Left lung (tissue), 10 donors: Measurements from ENCODE around the gene AADACL4. TPM values are rescaled to one million over a fixed set of nuclear protein-coding genes. Genes with fewer than 3 reads are reported as not detected.

Experiments used
- ATAC-seq: fragments of 200-7000 bp; cut with Tn5 transposase; one replicate; pipeline ENCODE4 v1.9.1; 2020; ENCODE audit warnings: moderate library complexity
- DNase-seq, 4 donors: peaks; one replicate each; pipeline ENCODE4 v3.0.0-alpha.2; 2013 to 2020
- H3K27ac ChIP-seq, 2 donors: fragments of 200-600 bp; sonication (generic) in 1 of 2; one replicate each; pipeline versions ENCODE4 v1.5.0 to v1.8.0; 2020 to 2021
- H3K27me3 ChIP-seq, 2 donors: fragments of 200-600 bp; sonication (generic) in 1 of 2; one replicate each; pipeline versions ENCODE4 v1.5.0 to v1.8.0; 2020 to 2021
- H3K36me3 ChIP-seq, 2 donors: fragments of 200-600 bp; sonication (generic) in 1 of 2; one replicate each; pipeline versions ENCODE4 v1.5.0 to v1.8.0; 2020 to 2021
- H3K4me1 ChIP-seq, 2 donors: fragments of 200-600 bp; one replicate each; pipeline ENCODE4 v1.8.0; 2021
- H3K4me3 ChIP-seq, 2 donors: fragments of 200-600 bp; sonication (generic) in 1 of 2; one replicate each; pipeline versions ENCODE4 v1.5.0 to v1.8.0; 2020 to 2021; ENCODE audit warnings: mild to moderate bottlenecking in 1 of 2
- H3K9me3 ChIP-seq, 2 donors: fragments of 200-600 bp; sonication (generic) in 1 of 2; one replicate each; pipeline versions ENCODE4 v1.5.0 to v1.8.0; 2020 to 2021
- intact Hi-C, 2 donors: fragments of 100-400 bp; cut with DNase I; formaldehyde crosslinking; loops; one replicate each; pipeline versions ENCODE4 v1.11.2 to v1.14.2; 2022
- polyA plus RNA-seq, 6 donors: library from polyadenylated mRNA; unstranded; fragments of 120-200 nt; gene quantifications; one replicate each; pipeline ENCODE4 v1.2.1, GENCODE V29; 2013; ENCODE audit not compliant: insufficient read length in 6 of 6
- total RNA-seq, 2 donors: library from RNA; stranded (reverse); fragmentation: NEBNext Ultra II Directional; extraction: Animal tissue kit (Norgen Biotek cat#: 25700); gene quantifications; one replicate each; pipeline ENCODE4 v1.2.1, GENCODE V29; 2021
- TF ChIP-seq, protein P1 (sequence below), 2 donors: fragments of 200-600 bp; sonication (generic) in 1 of 2; IDR thresholded peaks; one replicate each; pipeline versions ENCODE4 v1.5.0 to v1.8.0; 2021; ENCODE audit warnings: antibody characterized with exemption in 2 of 2
- donor health status: DM: no; HTN: yes; CAD: no.
- donor health status: DM: no; HTN: no; CAD: no.

AADACL4 gene
- total and polyA plus RNA-seq, 8 donors = 0.10 to 0.11 TPM; not detected in 6

DNA sequence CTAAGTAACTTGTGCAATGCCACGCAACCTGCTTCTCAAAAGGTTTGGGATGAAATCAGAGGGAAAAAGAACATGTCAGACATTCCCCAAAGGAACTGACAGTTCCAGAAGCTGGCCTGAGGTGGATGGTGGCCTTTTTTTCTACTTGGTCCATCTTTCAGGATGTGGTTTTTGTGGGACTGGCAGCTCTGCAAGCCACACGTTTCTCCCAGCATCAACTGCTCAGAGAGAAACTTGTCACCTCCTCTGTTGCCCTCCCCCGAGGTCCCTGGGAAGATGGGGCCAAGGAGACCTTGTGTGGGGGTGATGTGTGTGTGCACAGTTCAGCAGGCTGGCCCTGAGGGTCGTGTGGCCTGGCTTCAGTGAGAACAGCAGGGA is 23.4 kb upstream of the AADACL4 start:
- Histone ChIP-seq H3K36me3 (no peaks in the 10 kb centered on the region), H3K9me3 (no peaks in the 10 kb centered on the region), H3K4me3 (no peak overlapping the region), H3K4me1 (peaks cover 10 to 55% of the 10 kb centered on the region in 2 donors), H3K27ac (no peak overlapping the region), H3K27me3 (peaks cover 0 to 40% of the 10 kb centered on the region in 2 donors)
- DNase-seq = no peak
- intact Hi-C loops = no loop called here
- TF ChIP-seq, protein P1, sequence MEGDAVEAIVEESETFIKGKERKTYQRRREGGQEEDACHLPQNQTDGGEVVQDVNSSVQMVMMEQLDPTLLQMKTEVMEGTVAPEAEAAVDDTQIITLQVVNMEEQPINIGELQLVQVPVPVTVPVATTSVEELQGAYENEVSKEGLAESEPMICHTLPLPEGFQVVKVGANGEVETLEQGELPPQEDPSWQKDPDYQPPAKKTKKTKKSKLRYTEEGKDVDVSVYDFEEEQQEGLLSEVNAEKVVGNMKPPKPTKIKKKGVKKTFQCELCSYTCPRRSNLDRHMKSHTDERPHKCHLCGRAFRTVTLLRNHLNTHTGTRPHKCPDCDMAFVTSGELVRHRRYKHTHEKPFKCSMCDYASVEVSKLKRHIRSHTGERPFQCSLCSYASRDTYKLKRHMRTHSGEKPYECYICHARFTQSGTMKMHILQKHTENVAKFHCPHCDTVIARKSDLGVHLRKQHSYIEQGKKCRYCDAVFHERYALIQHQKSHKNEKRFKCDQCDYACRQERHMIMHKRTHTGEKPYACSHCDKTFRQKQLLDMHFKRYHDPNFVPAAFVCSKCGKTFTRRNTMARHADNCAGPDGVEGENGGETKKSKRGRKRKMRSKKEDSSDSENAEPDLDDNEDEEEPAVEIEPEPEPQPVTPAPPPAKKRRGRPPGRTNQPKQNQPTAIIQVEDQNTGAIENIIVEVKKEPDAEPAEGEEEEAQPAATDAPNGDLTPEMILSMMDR (IDR thresholded peaks at IDR 0.05) = no peak
- ATAC-seq = no peak

DNA sequence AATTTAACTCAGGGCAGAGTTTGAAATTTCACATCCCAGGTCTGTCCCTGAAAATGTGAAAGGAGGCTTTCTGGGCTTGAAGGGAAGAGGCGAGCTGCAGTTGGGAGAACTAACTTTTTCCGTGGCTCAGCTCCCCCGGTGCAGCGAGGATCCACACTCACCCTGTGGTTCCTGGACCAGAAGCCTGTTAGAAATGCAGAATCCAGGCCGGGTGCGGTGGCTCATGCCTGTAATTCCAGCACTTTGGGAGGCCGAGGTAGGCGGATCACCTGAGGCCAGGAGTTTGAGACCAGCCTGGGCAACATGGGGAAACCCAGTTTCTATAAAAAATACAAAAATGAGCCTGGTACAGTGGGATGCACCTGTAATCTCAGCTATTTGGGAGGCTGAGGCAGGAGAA is 23.0 kb upstream of the AADACL4 start:
- DNase-seq (no peak), ATAC-seq (no peak)
- Histone ChIP-seq H3K36me3 (no peaks in the 10 kb centered on the region), H3K4me3 (no peak overlapping the region), H3K27ac (no peak overlapping the region), H3K27me3 (peaks cover 0 to 36% of the 10 kb centered on the region in 2 donors), H3K4me1 (peaks cover 10 to 51% of the 10 kb centered on the region in 2 donors), H3K9me3 (no peaks in the 10 kb centered on the region)
- TF ChIP-seq, protein P1 (IDR thresholded peaks at IDR 0.05) = no peak
- intact Hi-C loops = no loop called here

DNA sequence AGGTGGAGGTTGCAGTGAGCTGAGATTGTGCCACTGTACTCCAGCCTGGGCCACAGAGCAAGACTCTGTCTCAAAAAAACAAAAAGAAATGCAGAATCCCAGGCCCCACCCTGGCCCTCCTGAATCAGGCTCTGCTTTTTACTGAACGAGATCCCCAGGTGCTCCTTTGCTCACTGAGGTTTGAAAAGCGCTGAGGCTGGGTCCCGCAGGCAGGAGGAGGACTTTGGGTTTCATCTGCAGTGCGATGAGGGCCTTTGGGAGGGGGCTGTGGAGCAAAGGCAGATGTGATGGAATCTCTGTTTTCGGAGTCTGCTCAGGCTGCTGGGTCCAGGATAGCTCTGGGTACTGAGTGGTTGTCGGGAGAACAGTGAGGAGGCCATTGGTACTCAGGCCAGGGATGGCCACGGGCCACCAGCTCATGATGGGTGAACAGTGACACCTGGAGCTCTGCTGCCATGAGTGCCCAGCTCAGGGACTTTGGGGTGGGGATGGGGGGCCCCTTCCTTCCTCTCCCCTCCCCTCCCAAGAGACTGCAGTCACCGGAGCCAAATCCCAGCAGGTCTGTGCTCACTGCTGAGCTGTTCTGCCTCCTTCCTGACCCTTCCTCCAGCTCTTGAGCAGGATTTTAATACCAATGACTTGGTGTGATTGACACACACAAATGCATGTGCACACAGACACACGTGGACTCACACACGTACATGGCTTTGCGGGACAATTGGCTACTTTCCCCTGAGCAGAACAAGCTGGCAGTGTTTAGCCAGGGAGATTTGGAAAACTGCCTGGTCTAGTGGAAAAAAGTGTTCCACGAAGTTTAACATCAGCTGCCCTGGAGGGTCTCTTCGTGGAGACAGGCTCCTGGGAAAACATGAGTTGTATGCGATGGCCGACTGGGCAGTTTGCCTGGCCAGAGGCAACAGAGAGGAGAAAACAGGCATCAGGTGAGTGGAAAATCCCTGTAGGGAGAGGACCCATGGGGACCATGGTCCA is 22.2 kb upstream of the AADACL4 start:
- Histone ChIP-seq H3K9me3 (no peaks in the 10 kb centered on the region), H3K4me1 (peaks cover 10 to 43% of the 10 kb centered on the region in 2 donors), H3K36me3 (no peaks in the 10 kb centered on the region), H3K4me3 (no peak overlapping the region), H3K27ac (no peak overlapping the region), H3K27me3 (peaks cover 0 to 28% of the 10 kb centered on the region in 2 donors)
- TF ChIP-seq, protein P1 (IDR thresholded peaks at IDR 0.05) = no peak
- intact Hi-C loops = no loop called here
- ATAC-seq (no peak), DNase-seq (peak in 1 of 4 donors; percentile 67)

DNA sequence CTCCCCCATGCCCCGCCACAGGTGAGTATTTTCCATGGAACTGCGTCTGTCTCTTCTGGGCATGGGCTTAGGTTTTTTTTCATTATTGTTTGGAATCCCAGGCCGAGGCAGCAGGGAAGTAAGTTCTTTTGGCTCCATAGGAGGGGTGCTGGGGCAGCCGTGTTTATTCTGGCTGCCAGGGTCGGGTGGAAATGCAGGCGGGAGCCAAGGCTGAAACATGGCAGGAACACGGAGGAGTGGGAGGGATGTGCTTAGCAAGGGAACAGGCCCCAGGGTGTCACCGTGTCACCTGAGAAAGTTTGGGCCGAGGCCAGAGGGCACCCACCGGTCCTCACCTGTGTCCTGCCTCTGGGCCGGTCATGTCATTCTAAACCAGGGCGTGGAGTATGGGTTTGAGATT is 21.4 kb upstream of the AADACL4 start:
- Histone ChIP-seq H3K27ac (no peak overlapping the region), H3K4me3 (no peak overlapping the region), H3K4me1 (peaks cover 10 to 36% of the 10 kb centered on the region in 2 donors), H3K36me3 (no peaks in the 10 kb centered on the region), H3K9me3 (no peaks in the 10 kb centered on the region), H3K27me3 (peaks cover 0 to 20% of the 10 kb centered on the region in 2 donors)
- intact Hi-C loops = no loop called here
- TF ChIP-seq, protein P1 (IDR thresholded peaks at IDR 0.05) = no peak
- DNase-seq (peak in 1 of 4 donors; percentile 24), ATAC-seq (no peak)

DNA sequence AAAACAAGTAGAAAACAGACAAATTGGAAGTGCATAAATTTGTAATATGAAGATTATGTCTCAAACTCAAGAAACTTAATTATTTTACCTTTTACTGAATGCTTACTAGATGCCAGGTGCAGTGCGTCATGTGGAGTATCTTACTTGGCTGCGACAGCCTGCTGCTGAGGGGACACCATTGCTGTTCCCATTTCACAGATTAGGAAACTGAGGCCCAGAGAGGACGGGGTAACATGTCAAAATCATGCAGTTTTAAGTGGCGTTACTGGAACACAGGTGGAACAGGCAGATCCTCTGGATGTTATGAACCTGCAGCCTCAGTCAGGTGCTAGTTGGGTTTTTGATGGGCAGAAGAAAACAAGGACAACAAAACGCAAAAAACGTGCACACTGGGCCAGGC is 18.6 kb upstream of the AADACL4 start:
- no peak overlapping the region for H3K27ac ChIP-seq
- TF ChIP-seq, protein P1 (IDR thresholded peaks at IDR 0.05) = no peak
- H3K27me3 ChIP-seq = no peaks in the 10 kb centered on the region
- peaks cover under 1 to 15% of the 10 kb centered on the region in 2 donors for H3K4me1 ChIP-seq
- H3K36me3 ChIP-seq = no peaks in the 10 kb centered on the region
- ATAC-seq = no peak
- DNase-seq = no peak
- no peaks in the 10 kb centered on the region for H3K9me3 ChIP-seq
- intact Hi-C loops = no loop called here
- H3K4me3 ChIP-seq = no peak overlapping the region
